ENCODE results near the gene ST3GAL3. TPM values are rescaled to one million over a fixed set of nuclear protein-coding genes. Genes with fewer than 3 reads are reported as not detected.

ST3GAL3 gene
- total and polyA plus RNA-seq, 2 experiments from 2014 or later = 4.5 to 7.0 TPM

- H3K4me1 Mint-ChIP-seq = no peaks in the 10 kb centered on the region
- Histone ChIP-seq H3F3A (replicated peaks; ENCODE audit: low read depth) (no peaks in the 10 kb centered on the region), H3K36me3 (ENCODE audit: insufficient read depth) (no peaks in the 10 kb centered on the region), H3K4me1 (ENCODE audit: insufficient read depth) (no peaks in the 10 kb centered on the region), H2AFZ (no peak overlapping the region), H4K20me1 (replicated peaks; ENCODE audit: insufficient read depth) (no peaks in the 10 kb centered on the region), H3K4me2 (no peak overlapping the region), H3K9me2 (ENCODE audit: insufficient read depth) (no peaks in the 10 kb centered on the region), H3K4me3 (no peak overlapping the region), H3K79me2 (replicated peaks; ENCODE audit: insufficient read depth) (no peaks in the 10 kb centered on the region), H3K27ac (ENCODE audit: low read depth) (no peak overlapping the region), H3K27me3 (ENCODE audit: insufficient read depth) (no peaks in the 10 kb centered on the region)
- no peaks in the 10 kb centered on the region for H3K36me3 Mint-ChIP-seq (ENCODE audit: low read depth)
- H3K27me3 Mint-ChIP-seq (ENCODE audit: insufficient read depth, low read depth, poor library complexity) = no peaks in the 10 kb centered on the region
- H3K9me3 Mint-ChIP-seq = no peaks in the 10 kb centered on the region
- ATAC-seq = no peak
- TF ChIP-seq ZNF331 (CRISPR knock-in tag; IDR thresholded peaks at IDR 0.05; ENCODE audit: low read depth) = no peak
- no peak for TF ChIP-seq NANOG (IDR thresholded peaks at IDR 0.05; ENCODE audit: borderline replicate concordance)
- TF ChIP-seq ZNF114 (CRISPR knock-in tag; IDR thresholded peaks at IDR 0.05) = no peak
- no peak for TF ChIP-seq STAT1 (IDR thresholded peaks at IDR 0.05; ENCODE audit: unreplicated experiment)
- TF ChIP-seq POLR2AphosphoS5 (IDR thresholded peaks at IDR 0.05; ENCODE audit: low read depth) = no peak
- TF ChIP-seq ETS1 (IDR thresholded peaks at IDR 0.05) = no peak
- no peak for TF ChIP-seq EZH2phosphoT487 (IDR thresholded peaks at IDR 0.05; ENCODE audit: unreplicated experiment)
- TF ChIP-seq CTCF (conservative IDR thresholded peaks at IDR 0.05; ENCODE audit: low read depth in 2 of 2) = no peak
- TF ChIP-seq CREB1 (CRISPR knock-in tag; IDR thresholded peaks at IDR 0.05; ENCODE audit: low read depth) = no peak
- TF ChIP-seq ZNF462 (CRISPR knock-in tag; IDR thresholded peaks at IDR 0.05) = no peak
- TF ChIP-seq JUNB (IDR thresholded peaks at IDR 0.05; ENCODE audit: unreplicated experiment) = no peak
- no peak overlapping the region for H3K27ac Mint-ChIP-seq
- no peak overlapping the region for H3K4me3 Mint-ChIP-seq
- DNase-seq (ENCODE audit: low spot score) = no peak
Observed at GRCh38 chr1:43747736-43748135, 40.4 kb downstream of the ST3GAL3 start.

Measured in GM23338 (cell line).